Kidney tubule cell (primary cell): Measurements from ENCODE around the gene MAN1C1.

Experiments used
- DNase-seq: peaks from one replicate; pipeline ENCODE4 v3.0.0-alpha.2; 2018; ENCODE audit warnings: low spot score

The MAN1C1 gene

GRCh38 chr1:25803368-25803767, 186.8 kb downstream of the MAN1C1 start:
- DNase-seq, result no peak

- DNase-seq, result peak; percentile 17
Observed at GRCh38 chr1:25804244-25804963, 187.8 kb downstream of the MAN1C1 start.

- DNase-seq, result no peak
Observed at GRCh38 chr1:25804964-25805862, 188.6 kb downstream of the MAN1C1 start.

- DNase-seq, result no peak
Observed at GRCh38 chr1:25805863-25806225, 189.3 kb downstream of the MAN1C1 start.

- no peak for DNase-seq
Observed at GRCh38 chr1:25806418-25806817, 189.8 kb downstream of the MAN1C1 start.

- DNase-seq, result no peak
Observed at GRCh38 chr1:25807480-25808390, 191.1 kb downstream of the MAN1C1 start.

- no peak for DNase-seq
Observed at GRCh38 chr1:25808481-25809244, 192.1 kb downstream of the MAN1C1 start.

- no peak for DNase-seq
Observed at GRCh38 chr1:25809283-25809926, 192.8 kb downstream of the MAN1C1 start.

- DNase-seq, result no peak
Observed at GRCh38 chr1:25809929-25810328, 193.3 kb downstream of the MAN1C1 start.

- peak; percentile 49 for DNase-seq
Observed at GRCh38 chr1:25810341-25811299, 194.0 kb downstream of the MAN1C1 start.

- no peak for DNase-seq
Observed at GRCh38 chr1:25811384-25812082, 194.9 kb downstream of the MAN1C1 start.

GRCh38 chr1:25813071-25813733, 196.6 kb downstream of the MAN1C1 start:
- DNase-seq, result no peak

GRCh38 chr1:25813734-25814471, 197.3 kb downstream of the MAN1C1 start:
- no peak for DNase-seq

- DNase-seq, result no peak
Observed at GRCh38 chr1:25814549-25815087, 198.0 kb downstream of the MAN1C1 start.

GRCh38 chr1:25815208-25816111, 198.9 kb downstream of the MAN1C1 start:
- DNase-seq, result no peak

- no peak for DNase-seq
Observed at GRCh38 chr1:25816112-25816718, 199.6 kb downstream of the MAN1C1 start.
